ENCODE data around the gene ACTN1. TPM values are rescaled to one million over a fixed set of nuclear protein-coding genes. Genes with fewer than 3 reads are reported as not detected.

Gene ACTN1
- total RNA-seq, 3 donors from 2014 or later (not counting 1 experiment from before 2014, with no cell fraction given), result 14.9 to 39.5 (median 19.6) TPM

DNA sequence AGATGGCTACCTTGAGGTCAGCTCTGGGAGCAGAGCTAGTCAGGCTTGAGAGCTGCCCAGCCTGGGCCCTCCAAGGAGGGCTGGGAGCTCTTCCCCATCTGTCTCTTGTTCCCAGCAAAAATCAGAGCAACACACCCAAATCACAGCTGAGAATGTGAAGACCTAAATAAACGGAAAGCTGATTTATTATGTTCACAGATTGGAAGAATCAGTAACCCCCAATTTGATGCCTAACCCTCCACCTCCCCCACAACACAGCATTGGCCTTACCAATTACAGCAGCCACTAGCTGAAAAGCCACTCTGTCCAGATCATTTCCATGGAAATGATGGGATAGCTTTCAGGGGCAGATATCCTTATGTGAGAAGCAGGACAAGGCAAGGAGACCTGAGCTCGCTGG is 7.1 kb upstream of the ACTN1 start:
- H3K36me3 ChIP-seq (ENCODE audit: control insufficient read depth, insufficient read depth, low read length), result no peaks in the 10 kb centered on the region
- DNase-seq (no peak), ATAC-seq (no peak)
- Mint-ChIP-seq H3K4me3 (no peak overlapping the region), H3K36me3 (no peaks in the 10 kb centered on the region), H3K27ac (no peak overlapping the region), H3K9me3 (no peaks in the 10 kb centered on the region), H3K27me3 (ENCODE audit: low read depth in 2 of 2) (peaks cover 0 to 8% of the 10 kb centered on the region in 2 donors), H3K4me1 (no peaks in the 10 kb centered on the region)
- no peaks in the 10 kb centered on the region for H3K4me1 ChIP-seq (ENCODE audit: control insufficient read depth, insufficient read depth, low read length)
- H3K9me3 ChIP-seq (ENCODE audit: control insufficient read depth, insufficient read depth, low read length), result no peaks in the 10 kb centered on the region
- no peak overlapping the region for H3K27ac ChIP-seq (ENCODE audit: low read length)
- H3K4me3 ChIP-seq (ENCODE audit: low read length), result no peak overlapping the region
- no peaks in the 10 kb centered on the region for H3K27me3 ChIP-seq (ENCODE audit: control insufficient read depth, insufficient read depth, low read length)
- 98% methylated on average over 2 of the region's 2 CpGs for WGBS (ENCODE audit: insufficient coverage)
- TF ChIP-seq, protein P1, sequence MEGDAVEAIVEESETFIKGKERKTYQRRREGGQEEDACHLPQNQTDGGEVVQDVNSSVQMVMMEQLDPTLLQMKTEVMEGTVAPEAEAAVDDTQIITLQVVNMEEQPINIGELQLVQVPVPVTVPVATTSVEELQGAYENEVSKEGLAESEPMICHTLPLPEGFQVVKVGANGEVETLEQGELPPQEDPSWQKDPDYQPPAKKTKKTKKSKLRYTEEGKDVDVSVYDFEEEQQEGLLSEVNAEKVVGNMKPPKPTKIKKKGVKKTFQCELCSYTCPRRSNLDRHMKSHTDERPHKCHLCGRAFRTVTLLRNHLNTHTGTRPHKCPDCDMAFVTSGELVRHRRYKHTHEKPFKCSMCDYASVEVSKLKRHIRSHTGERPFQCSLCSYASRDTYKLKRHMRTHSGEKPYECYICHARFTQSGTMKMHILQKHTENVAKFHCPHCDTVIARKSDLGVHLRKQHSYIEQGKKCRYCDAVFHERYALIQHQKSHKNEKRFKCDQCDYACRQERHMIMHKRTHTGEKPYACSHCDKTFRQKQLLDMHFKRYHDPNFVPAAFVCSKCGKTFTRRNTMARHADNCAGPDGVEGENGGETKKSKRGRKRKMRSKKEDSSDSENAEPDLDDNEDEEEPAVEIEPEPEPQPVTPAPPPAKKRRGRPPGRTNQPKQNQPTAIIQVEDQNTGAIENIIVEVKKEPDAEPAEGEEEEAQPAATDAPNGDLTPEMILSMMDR (IDR thresholded peaks at IDR 0.05), result no peak
- intact Hi-C loops (cut with micrococcal nuclease), result no loop called here

DNA sequence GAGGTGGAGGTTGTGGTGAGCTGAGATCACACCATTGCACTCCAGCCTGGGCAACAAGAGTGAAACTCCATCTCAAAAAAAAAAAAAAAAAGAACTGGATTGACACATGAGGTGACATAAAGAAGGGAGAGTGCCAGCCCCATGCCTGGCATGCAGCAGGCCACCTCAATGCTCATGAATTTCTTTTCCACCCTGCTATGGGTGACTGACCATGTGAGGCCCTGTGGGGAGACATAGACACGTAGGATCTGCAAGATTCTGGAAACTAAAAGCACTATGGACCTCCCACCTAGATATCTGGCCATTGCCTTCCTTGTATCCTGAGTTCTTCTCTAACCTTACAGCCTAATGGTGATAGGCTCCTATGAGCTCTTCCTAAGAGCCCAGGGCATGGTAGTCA is 5.6 kb upstream of the ACTN1 start:
- Histone ChIP-seq H3K27ac (ENCODE audit: low read length) (no peak overlapping the region), H3K36me3 (ENCODE audit: control insufficient read depth, insufficient read depth, low read length) (no peaks in the 10 kb centered on the region), H3K27me3 (ENCODE audit: control insufficient read depth, insufficient read depth, low read length) (no peaks in the 10 kb centered on the region), H3K4me3 (ENCODE audit: low read length) (no peak overlapping the region), H3K9me3 (ENCODE audit: control insufficient read depth, insufficient read depth, low read length) (no peaks in the 10 kb centered on the region), H3K4me1 (ENCODE audit: control insufficient read depth, insufficient read depth, low read length) (peaks cover 5% of the 10 kb centered on the region)
- Mint-ChIP-seq H3K27me3 (ENCODE audit: low read depth in 2 of 2) (peaks cover 0 to 6% of the 10 kb centered on the region in 2 donors), H3K27ac (no peak overlapping the region), H3K4me3 (no peak overlapping the region), H3K4me1 (peaks cover 5 to 6% of the 10 kb centered on the region in 2 donors), H3K9me3 (no peaks in the 10 kb centered on the region), H3K36me3 (no peaks in the 10 kb centered on the region)
- intact Hi-C loops (cut with micrococcal nuclease), result no loop called here
- TF ChIP-seq, protein P1 (IDR thresholded peaks at IDR 0.05), result no peak
- no peak for ATAC-seq
- WGBS (ENCODE audit: insufficient coverage), result 75% methylated on average over 1 of the region's 1 CpG
- no peak for DNase-seq

DNA sequence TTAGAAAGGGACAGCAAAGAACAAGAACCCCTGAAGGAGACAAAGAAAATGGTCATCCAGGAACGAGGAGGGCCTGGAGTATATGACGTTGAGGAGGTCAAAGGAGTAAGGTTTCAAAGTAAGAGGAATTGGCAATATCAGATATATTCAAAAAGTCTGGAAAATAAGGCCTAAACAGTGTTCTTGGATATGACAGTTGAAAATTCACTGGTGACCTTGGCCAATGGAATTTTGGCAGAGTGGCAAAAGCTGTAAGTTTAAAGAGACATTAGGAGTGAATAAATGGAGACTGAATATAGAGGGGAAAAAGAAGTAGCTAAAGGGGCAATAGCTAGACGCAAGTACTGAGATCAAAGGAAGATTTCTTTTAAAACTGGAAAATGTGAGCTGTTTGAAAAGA is 4.1 kb upstream of the ACTN1 start:
- no peak overlapping the region for H3K4me3 Mint-ChIP-seq
- ATAC-seq (no peak), DNase-seq (no peak)
- peaks cover 0 to 6% of the 10 kb centered on the region in 2 donors for H3K27me3 Mint-ChIP-seq (ENCODE audit: low read depth in 2 of 2)
- 100% methylated on average over 3 of the region's 3 CpGs for WGBS (ENCODE audit: insufficient coverage)
- H3K4me3 ChIP-seq (ENCODE audit: low read length), result no peak overlapping the region
- H3K4me1 ChIP-seq (ENCODE audit: control insufficient read depth, insufficient read depth, low read length), result peaks cover 13% of the 10 kb centered on the region
- TF ChIP-seq, protein P1 (IDR thresholded peaks at IDR 0.05), result no peak
- H3K36me3 Mint-ChIP-seq, result no peaks in the 10 kb centered on the region
- no peaks in the 10 kb centered on the region for H3K9me3 Mint-ChIP-seq
- H3K27me3 ChIP-seq (ENCODE audit: control insufficient read depth, insufficient read depth, low read length), result no peaks in the 10 kb centered on the region
- H3K9me3 ChIP-seq (ENCODE audit: control insufficient read depth, insufficient read depth, low read length), result no peaks in the 10 kb centered on the region
- H3K27ac ChIP-seq (ENCODE audit: low read length), result no peak overlapping the region
- no peaks in the 10 kb centered on the region for H3K36me3 ChIP-seq (ENCODE audit: control insufficient read depth, insufficient read depth, low read length)
- no peak overlapping the region for H3K27ac Mint-ChIP-seq
- intact Hi-C loops (cut with micrococcal nuclease), result no loop called here
- peaks cover 5 to 7% of the 10 kb centered on the region in 2 donors for H3K4me1 Mint-ChIP-seq

DNA sequence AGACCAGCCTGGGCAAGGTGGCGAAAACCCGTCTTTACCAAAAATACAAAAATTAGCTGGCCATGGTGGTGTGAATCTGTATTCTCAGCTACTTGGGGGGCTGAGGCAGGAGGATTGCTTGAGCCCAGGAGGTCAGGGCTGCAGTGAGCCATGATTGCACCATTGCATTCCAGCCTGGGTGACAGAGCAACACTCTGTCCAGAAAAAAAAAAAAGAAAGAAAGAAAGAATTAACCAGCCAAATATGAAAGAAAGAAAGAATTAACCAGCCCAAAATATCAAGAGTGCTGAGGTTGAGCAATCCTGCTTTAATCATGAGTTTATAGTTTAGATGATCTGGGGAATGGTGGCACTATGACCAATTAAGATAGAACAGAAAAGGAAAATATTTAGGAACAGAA is 3.5 kb upstream of the ACTN1 start:
- TF ChIP-seq, protein P1 (IDR thresholded peaks at IDR 0.05), result no peak
- H3K4me1 ChIP-seq (ENCODE audit: control insufficient read depth, insufficient read depth, low read length), result peaks cover 18% of the 10 kb centered on the region
- Mint-ChIP-seq H3K27ac (no peak overlapping the region), H3K9me3 (no peaks in the 10 kb centered on the region), H3K27me3 (ENCODE audit: low read depth in 2 of 2) (peaks cover 0 to 6% of the 10 kb centered on the region in 2 donors), H3K4me1 (peaks cover 5 to 13% of the 10 kb centered on the region in 2 donors), H3K4me3 (no peak overlapping the region), H3K36me3 (no peaks in the 10 kb centered on the region)
- ATAC-seq (no peak), DNase-seq (no peak)
- intact Hi-C loops (cut with micrococcal nuclease), result no loop called here
- 100% methylated on average over 2 of the region's 2 CpGs for WGBS (ENCODE audit: insufficient coverage)
- H3K27me3 ChIP-seq (ENCODE audit: control insufficient read depth, insufficient read depth, low read length), result no peaks in the 10 kb centered on the region
- H3K9me3 ChIP-seq (ENCODE audit: control insufficient read depth, insufficient read depth, low read length), result no peaks in the 10 kb centered on the region
- H3K27ac ChIP-seq (ENCODE audit: low read length), result no peak overlapping the region
- no peak overlapping the region for H3K4me3 ChIP-seq (ENCODE audit: low read length)
- no peaks in the 10 kb centered on the region for H3K36me3 ChIP-seq (ENCODE audit: control insufficient read depth, insufficient read depth, low read length)
